ENCODE data around the gene PCGF1.

DNA sequence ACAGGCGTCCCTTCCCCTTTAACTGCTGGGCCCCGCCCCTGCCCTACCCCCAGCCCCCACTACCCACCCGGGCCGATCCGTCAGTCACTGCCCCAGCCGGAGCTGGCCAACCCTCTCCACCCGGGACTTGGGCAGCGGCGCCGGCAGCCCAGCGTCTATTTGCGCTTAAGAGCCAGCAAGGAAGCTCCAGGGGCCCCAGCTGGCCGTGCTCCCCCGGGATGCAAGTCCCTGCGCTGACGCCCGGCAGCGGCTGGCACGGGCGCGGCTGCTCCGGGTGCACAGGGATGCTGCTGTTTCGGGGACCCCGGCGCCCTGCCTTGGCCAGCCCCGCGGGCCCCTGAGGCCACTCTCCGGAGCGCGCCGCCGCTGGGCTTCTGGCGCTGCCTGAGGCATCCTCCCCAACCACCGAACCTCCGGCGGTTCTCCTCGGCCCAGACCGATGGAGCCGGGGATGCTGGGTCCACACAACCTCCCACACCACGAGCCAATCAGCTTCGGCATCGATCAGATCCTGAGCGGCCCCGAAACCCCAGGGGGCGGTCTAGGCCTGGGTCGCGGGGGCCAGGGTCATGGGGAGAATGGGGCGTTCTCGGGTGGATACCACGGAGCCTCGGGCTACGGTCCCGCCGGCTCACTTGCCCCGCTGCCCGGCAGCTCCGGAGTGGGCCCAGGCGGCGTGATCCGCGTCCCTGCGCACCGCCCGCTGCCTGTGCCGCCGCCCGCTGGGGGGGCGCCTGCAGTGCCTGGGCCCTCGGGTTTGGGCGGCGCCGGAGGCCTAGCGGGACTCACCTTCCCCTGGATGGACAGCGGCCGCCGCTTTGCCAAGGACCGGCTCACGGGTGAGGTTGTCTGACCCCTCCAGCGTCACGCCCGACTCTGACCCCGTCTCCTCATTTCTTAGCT is 7.1 kb upstream of the PCGF1 start, which contains the start of gene TLX2:
- TF ChIP-seq SRSF1 (optimal IDR thresholded peaks at IDR 0.05; ENCODE audit: low read depth, low read length): no peak
- no peak for TF ChIP-seq CTCF (CRISPR knock-in tag; IDR thresholded peaks at IDR 0.05)
- TF ChIP-seq, protein P1, sequence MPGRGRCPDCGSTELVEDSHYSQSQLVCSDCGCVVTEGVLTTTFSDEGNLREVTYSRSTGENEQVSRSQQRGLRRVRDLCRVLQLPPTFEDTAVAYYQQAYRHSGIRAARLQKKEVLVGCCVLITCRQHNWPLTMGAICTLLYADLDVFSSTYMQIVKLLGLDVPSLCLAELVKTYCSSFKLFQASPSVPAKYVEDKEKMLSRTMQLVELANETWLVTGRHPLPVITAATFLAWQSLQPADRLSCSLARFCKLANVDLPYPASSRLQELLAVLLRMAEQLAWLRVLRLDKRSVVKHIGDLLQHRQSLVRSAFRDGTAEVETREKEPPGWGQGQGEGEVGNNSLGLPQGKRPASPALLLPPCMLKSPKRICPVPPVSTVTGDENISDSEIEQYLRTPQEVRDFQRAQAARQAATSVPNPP (CRISPR knock-in tag; IDR thresholded peaks at IDR 0.05): no peak
- no peak for TF ChIP-seq ZNF18 (CRISPR knock-in tag; IDR thresholded peaks at IDR 0.05; ENCODE audit: insufficient replicate concordance)
- no peak for TF ChIP-seq RELA (CRISPR knock-in tag; IDR thresholded peaks at IDR 0.05)
- no peak for TF ChIP-seq POLR2A (IDR thresholded peaks at IDR 0.05; ENCODE audit: insufficient read depth in 1 of 2, low read depth in 2 of 2, low read length in 2 of 2)
- TF ChIP-seq ZNF318 (CRISPR knock-in tag; IDR thresholded peaks at IDR 0.05): no peak
- TF ChIP-seq CHD2 (IDR thresholded peaks at IDR 0.05; ENCODE audit: low read depth, low read length): no peak
- no peak for TF ChIP-seq BRCA1 (CRISPR knock-in tag; IDR thresholded peaks at IDR 0.05)
- TF ChIP-seq ZNF274 (CRISPR knock-in tag; IDR thresholded peaks at IDR 0.05): no peak
